IMR-90 (cell line): ENCODE data around the gene TMX2. TPM values are rescaled to one million over a fixed set of nuclear protein-coding genes. Genes with fewer than 3 reads are reported as not detected.

Experiments
- ATAC-seq: fragments of 200-7000 bp; cut with Tn5 transposase; 2 replicates; pipeline ENCODE4 v1.9.1; 2020; ENCODE audit warnings: low read depth, mild to moderate bottlenecking, moderate library complexity
- BruUV-seq: library from RNA; stranded (reverse); fragments of 400-500 nt; replicated peaks from 2 replicates; lab custom pipeline; 2021; lab: Mats Ljungman, UMichigan
- CTCF ChIA-PET: fragments of 300-600 bp; formaldehyde crosslinking; extraction: SDS; loops from one replicate; lab custom pipeline; 2021; ENCODE audit warnings: antibody characterized with exemption; lab: Yijun Ruan, JAX
- POLR2A ChIA-PET: fragments of 300-600 bp; sonication (Branson Sonifier 250); formaldehyde crosslinking; loops from one replicate; lab custom pipeline; 2022; ENCODE audit warnings: antibody characterized with exemption; ENCODE audit not compliant: unreplicated experiment; lab: Charles Lee
- DNase-seq: peaks from one replicate; pipeline ENCODE4 v3.0.0; 2013
- H2AFZ ChIP-seq: replicated peaks from 2 replicates; pipeline ENCODE3; 2013; ENCODE audit warnings: low read length, mild to moderate bottlenecking; ENCODE audit not compliant: poor library complexity
- H2AK5ac ChIP-seq: 2 replicates; pipeline ENCODE4 v1.6.1; 2013; ENCODE audit warnings: low read depth, low read length, inconsistent platforms
- H2AK9ac ChIP-seq: replicated peaks from 2 replicates; pipeline ENCODE3; 2013; ENCODE audit warnings: mild to moderate bottlenecking, low read depth, low read length, moderate library complexity; ENCODE audit not compliant: poor library complexity
- H2BK120ac ChIP-seq: 2 replicates; pipeline ENCODE4 v1.6.1; 2013; ENCODE audit warnings: low read depth, low read length, inconsistent platforms
- H2BK15ac ChIP-seq: 3 replicates; pipeline ENCODE4 v1.6.1; 2013; ENCODE audit warnings: low read depth, low read length, inconsistent platforms
- H2BK20ac ChIP-seq: 2 replicates; pipeline ENCODE4 v1.6.1; 2013; ENCODE audit warnings: low read depth, mild to moderate bottlenecking, inconsistent platforms, low read length, moderate library complexity
- H2BK5ac ChIP-seq: 2 replicates; pipeline ENCODE4 v1.6.1; 2013; ENCODE audit warnings: mild to moderate bottlenecking, low read depth, low read length, inconsistent platforms; ENCODE audit not compliant: poor library complexity, severe bottlenecking
- H3K14ac ChIP-seq: replicated peaks from 2 replicates; pipeline ENCODE4 v1.6.1; 2013; ENCODE audit warnings: low read depth, low read length, inconsistent platforms
- H3K18ac ChIP-seq: 2 replicates; pipeline ENCODE4 v1.6.1; 2013; ENCODE audit warnings: low read depth, low read length, control low read depth
- H3K23ac ChIP-seq: 2 replicates; pipeline ENCODE4 v1.6.1; 2013; ENCODE audit warnings: low read depth, low read length, inconsistent platforms
- H3K27ac ChIP-seq: 2 replicates; pipeline ENCODE4 v1.5.1; 2013; ENCODE audit warnings: mild to moderate bottlenecking, control low read depth, low read length; ENCODE audit not compliant: insufficient read depth
- H3K27me3 ChIP-seq: 2 replicates; pipeline ENCODE4 v1.6.1; 2013; ENCODE audit warnings: low read length; ENCODE audit not compliant: control insufficient read depth, insufficient read depth
- H3K36me3 ChIP-seq: 2 replicates; pipeline ENCODE4 v1.6.1; 2013; ENCODE audit warnings: low read length, mixed read lengths; ENCODE audit not compliant: control insufficient read depth, insufficient read depth
- H3K4ac ChIP-seq: 2 replicates; pipeline ENCODE4 v1.6.1; 2013; ENCODE audit warnings: low read depth, low read length, inconsistent platforms
- H3K4me1 ChIP-seq: 2 replicates; pipeline ENCODE4 v1.6.1; 2013; ENCODE audit warnings: low read length, mixed read lengths; ENCODE audit not compliant: control insufficient read depth, insufficient read depth
- H3K4me2 ChIP-seq: 2 replicates; pipeline ENCODE4 v1.6.1; 2013; ENCODE audit warnings: low read depth, mild to moderate bottlenecking, control low read depth, low read length, moderate library complexity
- H3K4me3 ChIP-seq: 2 replicates; pipeline ENCODE4 v1.5.1; 2013; ENCODE audit warnings: low read depth, mild to moderate bottlenecking, control low read depth, low read length, moderate library complexity; ENCODE audit not compliant: insufficient read depth
- H3K56ac ChIP-seq: 2 replicates; pipeline ENCODE4 v1.6.1; 2013; ENCODE audit warnings: low read length, inconsistent platforms; ENCODE audit not compliant: insufficient read depth; ENCODE audit errors: extremely low read depth
- H3K79me1 ChIP-seq, 2 experiments: 2 replicates each; pipeline ENCODE4 v1.6.1; 2013; ENCODE audit warnings: low read length in 2 of 2, inconsistent platforms in 1 of 2, low read depth in 1 of 2
- H3K9ac ChIP-seq: 2 replicates; pipeline ENCODE4 v1.6.1; 2013; ENCODE audit warnings: low read depth, low read length, control low read depth
- H3K9me1 ChIP-seq: 2 replicates; pipeline ENCODE4 v1.6.1; 2013; ENCODE audit warnings: low read length, inconsistent platforms; ENCODE audit not compliant: insufficient read depth
- H3K9me3 ChIP-seq: 2 replicates; pipeline ENCODE4 v1.6.1; 2013; ENCODE audit warnings: low read length; ENCODE audit not compliant: control insufficient read depth, insufficient read depth
- H4K20me1 ChIP-seq: 2 replicates; pipeline ENCODE4 v1.6.1; 2013; ENCODE audit warnings: low read length, inconsistent platforms; ENCODE audit not compliant: insufficient read depth
- H4K5ac ChIP-seq: 2 replicates; pipeline ENCODE4 v1.6.1; 2013; ENCODE audit warnings: mild to moderate bottlenecking, low read depth, low read length, control low read depth
- H4K8ac ChIP-seq, 2 experiments: 2 replicates each; pipeline ENCODE4 v1.6.1; 2013; ENCODE audit warnings: low read depth in 2 of 2, low read length in 2 of 2, control low read depth in 1 of 2, inconsistent platforms in 1 of 2
- H4K91ac ChIP-seq: 2 replicates; pipeline ENCODE4 v1.6.1; 2013; ENCODE audit warnings: low read depth, low read length, inconsistent platforms; ENCODE audit not compliant: insufficient read depth
- CEBPB ChIP-seq: IDR thresholded peaks from 2 replicates; pipeline ENCODE4 v1.6.1; 2012; ENCODE audit warnings: low read depth, low read length, improper control_type of control experiment
- CHD1 ChIP-seq: IDR thresholded peaks from 2 replicates; pipeline ENCODE4 v1.6.1; 2012; ENCODE audit warnings: low read depth, low read length, improper control_type of control experiment
- NFE2L2 ChIP-seq: fragments of 150-350 bp; IDR thresholded peaks from 2 replicates; pipeline ENCODE4 v1.6.1; 2016; ENCODE audit warnings: low read depth, mild to moderate bottlenecking, low read length
- RAD21 ChIP-seq: IDR thresholded peaks from 2 replicates; pipeline ENCODE4 v1.6.1; 2012; ENCODE audit warnings: low read length, improper control_type of control experiment
- RCOR1 ChIP-seq: IDR thresholded peaks from 2 replicates; pipeline ENCODE4 v1.6.1; 2012; ENCODE audit warnings: mild to moderate bottlenecking, low read length, improper control_type of control experiment; ENCODE audit not compliant: insufficient replicate concordance
- RFX5 ChIP-seq: IDR thresholded peaks from 2 replicates; pipeline ENCODE4 v1.8.0; 2012; ENCODE audit warnings: low read depth, mild to moderate bottlenecking, low read length, moderate library complexity
- whole genome bisulfite sequencing, 2 experiments: methylation state at CpG; one replicate each; pipeline versions ENCODE4 v1.1.5 to v1.1.7; 2013; ENCODE audit warnings: missing lambda C conversion rate in 2 of 2; ENCODE audit not compliant: insufficient read length in 1 of 2; ENCODE audit errors: extremely low coverage in 2 of 2; 5-methylcytosine and 5-hydroxymethylcytosine counted together
- dilution Hi-C: fragments of 300-500 bp; cut with HindIII; formaldehyde crosslinking; loops from one replicate; pipeline ENCODE4 v1.14.3; 2018; ENCODE audit warnings: low sequenced_read_pairs; ENCODE audit not compliant: unreplicated experiment
- in situ Hi-C: fragments of 300-500 bp; cut with MboI; formaldehyde crosslinking; loops from 3 replicates; pipeline ENCODE4 v1.14.3; 2019; ENCODE audit warnings: low sequenced_read_pairs, inconsistent platforms, mixed read lengths
- intact Hi-C: fragments of 100-400 bp; cut with micrococcal nuclease; formaldehyde crosslinking; loops from 2 replicates; pipeline ENCODE4 v1.10.0; 2022
- polyA plus RNA-seq, 3 experiments: library from polyadenylated mRNA; depleted of rRNA; stranded (reverse); fragments of >200 nt; gene quantifications; 2 replicates each; pipeline ENCODE4 v1.2.3, GENCODE V29; 2012; ENCODE audit warnings: low replicate concordance in 1 of 3
- total RNA-seq: library from RNA; depleted of rRNA; stranded (reverse); fragments of >200 nt; gene quantifications from 2 replicates; pipeline ENCODE4 v1.2.3, GENCODE V29; 2012
- TF ChIP-seq, protein P1 (sequence below): fragments of 150-350 bp; IDR thresholded peaks from 2 replicates; pipeline ENCODE4 v1.6.1; 2017; ENCODE audit warnings: mild to moderate bottlenecking, antibody characterized with exemption, low read length, low read depth

Gene TMX2
- total and polyA plus RNA-seq, 2 of the 4 experiments (the other 2 are of a cell fraction): 60.3 to 103 TPM

DNA sequence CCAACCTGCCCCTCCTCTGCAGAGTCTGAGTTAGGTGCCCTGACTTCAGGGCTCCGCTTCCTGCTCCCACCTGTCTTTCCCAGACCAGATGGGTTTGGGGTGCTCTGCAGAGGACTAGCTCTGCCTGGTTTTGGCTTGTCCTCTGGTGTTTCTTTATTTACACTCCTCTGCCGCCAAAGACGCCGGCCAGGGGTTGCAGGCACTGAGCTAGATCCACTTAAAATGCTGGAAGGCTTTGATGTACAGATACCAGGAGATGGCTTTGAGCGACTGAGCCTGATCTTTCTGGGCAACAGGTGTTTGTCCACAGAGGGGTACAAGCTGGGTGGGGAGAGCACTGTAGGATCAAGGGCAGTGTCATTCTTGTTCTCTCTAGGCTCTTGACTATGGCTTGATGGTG, 32.8 kb downstream of the TMX2 start:
- Histone ChIP-seq H4K5ac (no peak overlapping the region), H3K4ac (no peak overlapping the region), H2AFZ (no peak overlapping the region), H3K4me3 (no peak overlapping the region), H3K56ac (no peak overlapping the region), H2BK120ac (no peak overlapping the region), H3K4me2 (no peak overlapping the region), H3K18ac (no peak overlapping the region), H3K14ac (no peak overlapping the region), H2AK5ac (no peak overlapping the region), H4K8ac (no peak overlapping the region), H2BK20ac (no peak overlapping the region), H4K91ac (no peak overlapping the region), H3K36me3 (peaks cover 35% of the 10 kb centered on the region), H4K20me1 (no peaks in the 10 kb centered on the region), H3K27me3 (no peaks in the 10 kb centered on the region), H3K9ac (no peak overlapping the region), H2AK9ac (no peak overlapping the region), H3K9me1 (0 out of 2 replicates have a peak, but pooled peaks cover 3% of the 10 kb centered on the region), H3K4me1 (peaks cover 2% of the 10 kb centered on the region; the same call in 1 of the 2 replicates), H2BK5ac (no peak overlapping the region), H3K9me3 (no peaks in the 10 kb centered on the region), H2BK15ac (no peak overlapping the region), H3K79me1 (peaks cover 22 to 38% of the 10 kb centered on the region in 2 experiments), H3K23ac (no peak overlapping the region), H3K27ac (no peak overlapping the region)
- TF ChIP-seq RCOR1: no peak
- no peak for TF ChIP-seq RAD21
- TF ChIP-seq CEBPB: no peak
- no peak for TF ChIP-seq CHD1
- TF ChIP-seq NFE2L2: no peak
- no peak for TF ChIP-seq RFX5
- TF ChIP-seq, protein P1, sequence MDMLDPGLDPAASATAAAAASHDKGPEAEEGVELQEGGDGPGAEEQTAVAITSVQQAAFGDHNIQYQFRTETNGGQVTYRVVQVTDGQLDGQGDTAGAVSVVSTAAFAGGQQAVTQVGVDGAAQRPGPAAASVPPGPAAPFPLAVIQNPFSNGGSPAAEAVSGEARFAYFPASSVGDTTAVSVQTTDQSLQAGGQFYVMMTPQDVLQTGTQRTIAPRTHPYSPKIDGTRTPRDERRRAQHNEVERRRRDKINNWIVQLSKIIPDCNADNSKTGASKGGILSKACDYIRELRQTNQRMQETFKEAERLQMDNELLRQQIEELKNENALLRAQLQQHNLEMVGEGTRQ: no peak
- intact Hi-C loops: loop anchor here (10.0 kb wide), 1 partner anchor 540 kb away; no protein-coding TSS in a partner anchor
- DNase-seq: no peak
- POLR2A ChIA-PET: interaction anchor here (0.9 kb wide), 1 partner anchor 16 kb away, joined by 3 read pairs; no protein-coding TSS in a partner anchor
- in situ Hi-C loops: loop anchor here (5.0 to 10.0 kb wide), 2 partner anchors 57 to 770 kb away; no protein-coding TSS in a partner anchor
- no TSS peak for BruUV-seq
- no peak for ATAC-seq
- dilution Hi-C loops: no loop called here
- WGBS, 2 experiments: 71% methylated on average over 3 of the region's 5 CpGs; no CpG with 5 or more reads in 1 of the 2 experiments
- CTCF ChIA-PET: no interaction called here
